GM21390 (cell line): ENCODE results near the gene RNF44.
A peak's percentile ranks its signal among the peaks of the same experiment; 100 is the strongest.

Source experiments
- ATAC-seq: cut with Tn5 transposase; IDR thresholded peaks from one replicate; pipeline ENCODE4 v1.9.1; 2021; ENCODE audit not compliant: unreplicated experiment

RNF44 gene

DNA sequence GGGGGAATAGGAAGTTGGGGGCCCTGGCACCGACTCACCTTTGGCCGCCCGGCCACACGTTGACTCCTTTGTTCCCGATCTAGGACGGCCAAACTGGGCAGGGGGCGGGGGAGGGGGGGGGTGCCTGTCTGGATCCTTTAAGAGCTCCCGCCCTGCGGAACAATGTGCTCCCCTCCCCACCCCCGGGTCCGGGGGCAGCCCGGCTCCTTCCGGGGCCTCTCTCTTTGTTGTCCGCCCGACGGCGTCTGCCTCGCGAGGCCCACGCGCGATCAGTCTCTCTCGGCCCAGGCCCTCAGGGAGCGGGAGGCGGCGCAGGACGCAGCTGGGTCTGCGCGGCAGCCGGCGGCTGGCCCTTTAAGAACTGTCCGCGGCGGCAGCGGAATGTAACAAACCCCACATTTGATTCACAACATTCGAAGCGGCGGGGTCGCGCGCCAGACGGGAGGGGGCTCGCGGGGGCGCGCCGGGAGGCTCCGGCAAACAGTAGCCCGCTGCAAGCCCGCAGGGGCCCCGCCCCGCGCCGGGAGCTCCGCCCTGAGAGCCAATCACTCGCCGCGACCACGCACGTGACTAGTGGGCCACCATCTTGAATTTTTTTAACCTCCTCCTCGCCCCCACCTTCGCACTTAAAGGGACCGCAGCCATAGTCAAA, at the start of gene RNF44:
TSS of gene RNF44 (minus strand) at position 501 of the 652 bp plus-strand sequence. CDS start 4,930 bp downstream, outside the sequence.
- ATAC-seq: peak; percentile 51

- ATAC-seq: no peak
Observed at GRCh38 chr5:176583076-176583475, 45.9 kb upstream of the RNF44 start.

DNA sequence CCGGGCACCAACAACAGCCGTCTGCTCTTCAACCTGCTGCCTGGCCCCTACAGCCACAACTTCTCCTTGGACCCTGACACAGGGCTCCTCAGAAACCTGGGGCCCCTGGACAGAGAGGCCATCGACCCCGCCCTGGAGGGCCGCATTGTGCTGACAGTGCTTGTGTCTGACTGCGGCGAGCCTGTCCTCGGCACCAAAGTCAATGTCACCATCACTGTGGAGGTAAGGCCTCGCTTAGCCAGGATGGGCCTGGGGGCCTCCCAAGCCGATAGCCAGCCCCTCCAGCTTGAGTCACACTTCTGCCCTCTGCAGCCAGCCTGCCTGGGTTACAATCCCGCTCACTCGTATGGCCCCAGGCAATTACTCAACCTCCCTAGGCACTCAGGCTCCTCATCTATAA, 44.2 kb upstream of the RNF44 start:
- ATAC-seq: no peak

DNA sequence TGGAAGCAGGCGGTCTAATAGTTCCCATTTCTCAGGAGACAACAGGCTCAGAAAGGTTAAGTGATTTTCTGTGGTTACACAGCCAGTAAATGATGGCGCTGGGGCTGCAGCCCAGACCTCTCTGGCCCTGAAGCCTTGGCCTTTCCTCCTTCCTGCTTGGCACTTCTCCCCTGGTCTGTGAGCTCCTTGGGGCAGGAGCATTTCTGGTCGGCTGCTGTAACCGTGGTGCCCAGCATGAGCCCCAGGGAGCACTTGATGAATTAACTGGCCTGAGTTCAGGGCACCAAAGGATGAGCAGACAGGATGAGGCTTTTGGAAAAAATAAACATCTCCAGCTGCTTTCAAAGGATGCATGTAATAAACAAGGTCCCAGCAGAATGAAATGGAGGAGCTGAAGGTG, 42.1 kb upstream of the RNF44 start:
- ATAC-seq: no peak

DNA sequence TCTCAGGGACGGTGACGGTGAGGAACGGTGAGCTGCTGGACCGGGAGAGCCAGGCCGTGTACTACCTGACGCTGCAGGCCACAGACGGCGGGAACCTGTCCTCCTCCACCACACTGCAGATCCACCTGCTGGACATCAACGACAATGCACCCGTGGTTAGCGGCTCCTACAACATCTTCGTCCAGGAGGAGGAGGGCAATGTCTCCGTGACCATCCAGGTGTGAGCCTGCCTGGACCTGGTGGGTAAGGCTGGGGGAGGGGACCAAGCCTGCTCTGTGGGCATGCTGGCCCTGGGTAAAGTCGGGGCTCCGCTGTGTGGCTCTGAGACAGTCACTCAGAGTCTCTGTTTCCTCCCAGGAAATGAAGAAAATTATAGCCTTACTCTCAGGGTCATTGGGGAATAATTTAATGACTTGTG, 41.2 kb upstream of the RNF44 start:
- ATAC-seq: no peak

DNA sequence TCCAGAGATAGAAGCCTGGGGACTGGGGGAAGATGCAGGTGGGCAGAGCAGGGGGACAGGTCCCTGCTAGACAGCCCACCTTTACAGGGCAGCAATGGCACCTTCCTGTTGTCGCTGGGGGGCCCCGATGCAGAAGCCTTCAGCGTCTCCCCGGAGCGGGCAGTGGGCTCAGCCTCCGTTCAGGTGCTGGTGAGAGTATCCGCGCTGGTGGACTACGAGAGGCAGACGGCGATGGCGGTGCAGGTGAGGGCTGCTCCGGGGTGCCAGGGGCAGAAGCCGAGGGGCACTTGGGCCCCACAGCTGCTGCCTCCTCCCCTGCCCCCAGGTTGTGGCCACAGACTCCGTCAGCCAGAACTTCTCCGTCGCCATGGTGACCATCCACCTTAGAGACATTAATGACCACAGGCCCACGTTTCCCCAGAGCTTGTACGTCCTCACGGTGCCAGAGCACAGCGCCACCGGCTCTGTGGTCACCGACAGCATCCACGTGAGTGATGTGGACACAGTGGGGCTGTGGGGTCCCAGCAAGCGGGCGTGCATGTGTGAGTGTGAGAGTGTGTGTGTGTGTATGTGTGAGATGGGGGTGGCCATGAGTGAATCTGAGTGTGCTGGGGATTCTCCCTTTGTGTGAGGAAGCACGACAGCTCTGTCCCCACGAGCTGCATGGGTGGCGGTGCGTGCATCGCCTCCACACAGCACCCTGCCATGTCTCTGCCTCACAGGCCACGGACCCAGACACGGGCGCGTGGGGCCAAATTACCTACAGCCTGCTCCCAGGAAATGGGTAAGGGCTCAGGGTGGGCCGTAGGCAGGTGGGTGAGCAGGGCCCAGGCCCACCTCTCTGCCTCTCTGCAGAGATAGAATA, 40.3 kb upstream of the RNF44 start:
- ATAC-seq: no peak

DNA sequence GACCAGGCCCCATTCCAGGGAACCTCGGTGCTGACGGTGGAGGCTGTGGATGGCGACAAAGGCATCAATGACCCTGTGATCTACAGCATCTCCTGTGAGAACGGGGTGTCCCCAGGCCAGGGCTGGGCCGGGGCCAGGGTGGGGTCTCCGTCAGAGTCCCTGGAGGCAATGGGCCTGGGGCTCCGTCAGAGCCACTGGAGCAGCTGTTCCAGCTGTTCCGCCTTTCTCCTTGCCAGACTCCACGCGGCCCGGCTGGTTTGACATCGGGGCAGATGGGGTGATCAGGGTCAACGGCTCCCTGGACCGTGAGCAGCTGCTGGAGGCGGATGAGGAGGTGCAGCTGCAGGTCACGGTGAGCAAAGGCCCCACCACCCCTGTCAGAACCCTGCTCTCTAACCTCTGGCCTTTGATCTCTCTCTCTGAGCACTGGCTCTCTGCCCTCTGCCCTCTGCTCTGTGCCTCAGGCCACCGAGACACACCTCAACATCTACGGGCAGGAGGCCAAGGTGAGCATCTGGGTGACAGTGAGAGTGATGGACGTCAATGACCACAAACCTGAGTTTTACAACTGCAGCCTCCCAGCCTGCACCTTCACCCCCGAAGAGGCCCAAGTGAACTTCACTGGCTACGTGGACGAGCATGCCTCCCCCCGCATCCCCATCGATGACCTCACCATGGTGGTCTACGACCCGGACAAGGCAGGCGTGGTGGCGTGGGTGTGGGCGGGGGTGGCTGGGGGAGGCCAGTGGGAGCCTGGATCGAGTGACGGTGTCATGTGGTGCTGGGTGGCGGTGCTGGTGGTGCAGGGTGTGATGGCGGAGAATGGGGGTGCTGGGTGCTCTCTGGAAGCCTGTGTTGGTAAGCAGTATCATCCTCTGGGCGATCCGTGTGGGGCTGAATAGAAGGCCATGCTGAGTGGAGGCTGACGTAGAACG, 38.6 kb upstream of the RNF44 start:
- no peak for ATAC-seq

GRCh38 chr5:176575066-176575465, 37.9 kb upstream of the RNF44 start:
- no peak for ATAC-seq

GRCh38 chr5:176574297-176574591, 37.0 kb upstream of the RNF44 start:
- no peak for ATAC-seq

GRCh38 chr5:176573564-176574296, 36.5 kb upstream of the RNF44 start:
- ATAC-seq: peak; percentile 66

DNA sequence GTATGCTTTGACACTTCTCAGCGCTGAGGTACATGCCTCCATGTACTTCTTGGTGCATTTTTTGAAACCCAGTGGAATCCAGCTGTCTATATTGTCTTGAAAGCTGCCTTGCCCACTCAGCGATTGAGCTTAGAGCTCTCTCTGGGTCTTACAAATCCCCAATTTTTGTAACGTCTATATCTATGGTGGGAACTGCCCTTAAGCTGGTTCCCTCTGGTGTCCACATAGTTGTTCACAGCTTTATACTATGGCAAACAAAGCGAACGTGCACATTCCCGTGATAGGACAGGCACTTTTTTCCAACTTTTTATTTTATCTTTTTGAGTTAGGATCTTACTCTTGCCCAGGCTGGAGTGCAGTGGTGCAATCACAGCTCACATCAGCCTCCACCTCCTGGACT, 32.8 kb upstream of the RNF44 start:
- no peak for ATAC-seq

DNA sequence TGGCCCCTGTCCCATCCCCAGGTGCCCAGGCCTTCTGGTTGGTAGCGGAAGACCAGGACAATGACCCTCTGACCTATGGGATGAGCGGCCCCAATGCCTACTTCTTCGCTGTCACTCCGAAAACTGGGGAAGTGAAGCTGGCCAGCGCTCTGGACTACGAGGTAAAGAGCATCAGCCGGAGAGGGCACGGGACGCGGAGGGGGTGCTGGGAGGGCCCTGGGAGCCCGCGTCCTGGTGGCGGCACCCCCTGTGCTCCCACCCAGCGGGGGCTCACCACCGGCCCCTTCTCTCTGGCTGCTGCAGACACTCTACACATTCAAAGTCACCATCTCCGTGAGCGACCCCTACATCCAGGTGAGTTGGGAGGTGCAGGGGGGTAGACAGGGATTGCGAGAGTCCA, 31.5 kb upstream of the RNF44 start:
- no peak for ATAC-seq

GRCh38 chr5:176565760-176566288, 28.6 kb upstream of the RNF44 start:
- no peak for ATAC-seq

GRCh38 chr5:176564002-176564401, 26.8 kb upstream of the RNF44 start:
- ATAC-seq: no peak

DNA sequence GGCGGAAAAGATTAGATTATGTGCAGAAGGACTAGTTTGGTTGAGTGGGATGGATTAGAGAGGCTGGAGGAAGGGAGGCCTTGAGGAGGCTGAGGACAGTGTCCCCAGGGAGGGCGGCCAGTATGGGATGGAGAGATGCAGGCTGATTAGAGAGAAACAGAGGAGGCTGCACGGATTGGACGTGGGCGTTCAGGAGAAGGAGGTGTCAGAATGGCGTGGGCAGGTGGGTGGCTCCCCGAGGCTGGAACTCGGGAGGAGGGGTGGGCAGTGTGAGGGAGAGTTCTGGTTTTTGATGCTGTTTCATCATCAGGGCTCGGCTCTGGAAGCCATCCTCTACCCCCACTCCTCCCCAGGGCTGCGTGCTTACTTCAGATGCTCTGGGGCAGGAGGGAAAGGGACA, 25.0 kb upstream of the RNF44 start:
- no peak for ATAC-seq

- no peak for ATAC-seq
Observed at GRCh38 chr5:176561259-176561658, 24.1 kb upstream of the RNF44 start.

DNA sequence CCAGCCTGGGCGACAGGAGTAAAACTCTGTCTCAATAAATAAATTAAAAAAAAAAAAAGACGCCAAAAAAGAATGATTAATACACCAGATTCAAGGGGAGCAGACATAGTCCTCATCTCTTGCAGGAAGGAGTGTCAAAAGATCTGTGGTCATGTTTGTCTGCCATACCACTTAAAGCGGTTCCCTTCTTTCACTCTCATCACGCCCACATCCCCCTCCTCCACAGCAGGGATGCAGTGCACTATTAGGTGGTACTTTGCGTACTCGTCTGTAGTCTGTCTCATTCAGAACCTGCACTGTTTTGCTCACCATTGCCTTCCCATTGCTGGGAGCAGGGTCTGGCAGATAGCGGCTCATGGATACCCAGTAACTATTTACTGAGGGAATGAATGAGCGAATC, 23.2 kb upstream of the RNF44 start:
- no peak for ATAC-seq

GRCh38 chr5:176559683-176560082, 22.5 kb upstream of the RNF44 start:
- ATAC-seq: no peak

- no peak for ATAC-seq
Observed at GRCh38 chr5:176557846-176558245, 20.6 kb upstream of the RNF44 start.

DNA sequence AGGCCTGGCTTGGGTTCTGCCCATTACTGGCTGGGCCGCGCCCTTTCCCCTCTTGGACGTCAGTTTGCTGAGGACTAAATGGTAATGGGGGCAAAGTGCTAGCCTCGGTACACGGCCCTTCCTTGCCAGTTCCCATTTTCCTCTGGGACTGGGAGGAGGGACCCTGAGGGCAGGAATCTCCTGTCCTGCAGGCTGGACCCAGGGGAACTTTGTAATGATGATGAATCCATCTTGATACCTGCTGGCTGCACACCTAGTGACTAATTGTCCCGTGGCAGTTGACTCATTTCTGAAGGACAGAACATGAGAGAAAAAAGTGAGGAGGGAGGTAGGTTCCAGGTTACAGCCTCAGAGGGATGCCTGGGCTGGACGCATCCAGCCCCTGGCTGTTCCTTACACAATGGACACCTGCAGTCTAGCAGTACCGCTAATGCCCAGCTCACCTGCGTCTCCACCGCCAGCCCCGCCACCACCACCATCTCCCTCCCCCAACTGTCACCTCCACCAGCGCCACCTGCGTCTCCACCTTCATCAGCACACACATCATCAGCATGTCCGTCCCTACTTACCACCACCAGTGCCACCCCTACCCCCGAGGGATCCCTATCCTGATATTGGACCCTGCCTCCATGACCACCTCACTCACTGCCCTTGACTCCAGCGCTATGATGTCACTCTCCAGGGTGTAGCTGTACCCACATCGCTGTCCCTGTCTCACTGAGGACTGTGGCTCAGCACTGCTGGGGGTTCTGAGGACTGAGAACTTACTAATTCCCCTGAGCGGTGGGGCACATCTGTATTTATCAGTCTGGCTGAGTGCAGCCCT, 16.3 kb upstream of the RNF44 start:
- ATAC-seq: no peak
